SJCRH30 (cell line): Measurements from ENCODE around the gene CRAMP1. TPM values are rescaled to one million over a fixed set of nuclear protein-coding genes. Genes with fewer than 3 reads are reported as not detected.

Experiments
- DNase-seq, 2 experiments: peaks; one replicate each; pipeline ENCODE4 v3.0.0-alpha.2; 2015 to 2020
- H3K27ac ChIP-seq: fragments of 250-450 bp; sonication (Bioruptor Pico); 2 replicates; pipeline ENCODE4 v1.5.1; 2020; ENCODE audit warnings: mild to moderate bottlenecking, moderate library complexity
- H3K27me3 ChIP-seq: fragments of 250-450 bp; sonication (Bioruptor Pico); 2 replicates; pipeline ENCODE4 v1.5.1; 2020; ENCODE audit warnings: mild to moderate bottlenecking, moderate library complexity
- H3K36me3 ChIP-seq: fragments of 250-450 bp; sonication (Bioruptor Pico); 2 replicates; pipeline ENCODE4 v1.5.1; 2020; ENCODE audit warnings: mild to moderate bottlenecking, moderate library complexity
- H3K4me1 ChIP-seq: fragments of 250-450 bp; sonication (Bioruptor Pico); 2 replicates; pipeline ENCODE4 v1.5.1; 2020; ENCODE audit warnings: mild to moderate bottlenecking, moderate library complexity
- H3K4me3 ChIP-seq: fragments of 250-450 bp; sonication (Bioruptor Pico); 2 replicates; pipeline ENCODE4 v1.5.1; 2020; ENCODE audit warnings: mild to moderate bottlenecking, moderate library complexity
- H3K9me3 ChIP-seq: fragments of 250-450 bp; sonication (Bioruptor Pico); replicated peaks from 2 replicates; pipeline ENCODE4 v1.5.1; 2020; ENCODE audit warnings: mild to moderate bottlenecking, moderate library complexity
- total RNA-seq: library from RNA; depleted of rRNA; stranded (reverse); fragments of >200 nt; shearing (Covaris generic); gene quantifications from 2 replicates; pipeline ENCODE4 v1.2.3, GENCODE V29; 2014

Gene CRAMP1
- total RNA-seq, 1 experiment from 2014 or later = 12.6 TPM

GRCh38 chr16:1633310-1633709 lies 21.1 kb downstream of the CRAMP1 start:
- Histone ChIP-seq H3K36me3 (peaks cover 16% of the 10 kb centered on the region), H3K27me3 (no peaks in the 10 kb centered on the region), H3K27ac (no peak overlapping the region), H3K4me1 (no peaks in the 10 kb centered on the region), H3K9me3 (no peaks in the 10 kb centered on the region), H3K4me3 (no peak overlapping the region)
- no peak for DNase-seq

- Histone ChIP-seq H3K27ac (no peak overlapping the region), H3K36me3 (peaks cover 18% of the 10 kb centered on the region), H3K4me3 (no peak overlapping the region), H3K9me3 (no peaks in the 10 kb centered on the region), H3K27me3 (no peaks in the 10 kb centered on the region), H3K4me1 (no peaks in the 10 kb centered on the region)
- no peak for DNase-seq
These were observed 22.4 kb downstream of the CRAMP1 start for GRCh38 chr16:1634541-1634940.

- Histone ChIP-seq H3K36me3 (peaks cover 19% of the 10 kb centered on the region), H3K9me3 (no peaks in the 10 kb centered on the region), H3K27me3 (no peaks in the 10 kb centered on the region), H3K4me1 (no peaks in the 10 kb centered on the region), H3K4me3 (no peak overlapping the region), H3K27ac (no peak overlapping the region)
- no peak for DNase-seq
These were observed 22.9 kb downstream of the CRAMP1 start for GRCh38 chr16:1635070-1635469.

GRCh38 chr16:1637526-1637925 lies 25.4 kb downstream of the CRAMP1 start:
- Histone ChIP-seq H3K36me3 (peaks cover 32% of the 10 kb centered on the region), H3K27me3 (no peaks in the 10 kb centered on the region), H3K9me3 (no peaks in the 10 kb centered on the region), H3K4me3 (no peak overlapping the region), H3K4me1 (peaks cover 2% of the 10 kb centered on the region; the same call in 1 of the 2 replicates), H3K27ac (no peak overlapping the region)
- DNase-seq = no peak

GRCh38 chr16:1638757-1639156 lies 26.6 kb downstream of the CRAMP1 start:
- Histone ChIP-seq H3K9me3 (no peaks in the 10 kb centered on the region), H3K4me3 (no peak overlapping the region), H3K27me3 (no peaks in the 10 kb centered on the region), H3K27ac (no peak overlapping the region), H3K4me1 (peaks cover 2% of the 10 kb centered on the region; the same call in 1 of the 2 replicates), H3K36me3 (peaks cover 26% of the 10 kb centered on the region)
- no peak for DNase-seq

- Histone ChIP-seq H3K27me3 (no peaks in the 10 kb centered on the region), H3K4me3 (no peak overlapping the region), H3K36me3 (peaks cover 22% of the 10 kb centered on the region), H3K27ac (no peak overlapping the region), H3K4me1 (peaks cover 2% of the 10 kb centered on the region; the same call in 1 of the 2 replicates), H3K9me3 (no peaks in the 10 kb centered on the region)
- DNase-seq = no peak
These were observed 27.1 kb downstream of the CRAMP1 start for GRCh38 chr16:1639282-1639681.

GRCh38 chr16:1639860-1640259 lies 27.7 kb downstream of the CRAMP1 start:
- peaks cover 2% of the 10 kb centered on the region; the same call in 1 of the 2 replicates for H3K4me1 ChIP-seq
- no peaks in the 10 kb centered on the region for H3K9me3 ChIP-seq
- H3K36me3 ChIP-seq = peaks cover 21% of the 10 kb centered on the region
- DNase-seq = no peak
- H3K4me3 ChIP-seq = no peak overlapping the region
- no peaks in the 10 kb centered on the region for H3K27me3 ChIP-seq
- no peak overlapping the region for H3K27ac ChIP-seq

- peaks cover 2% of the 10 kb centered on the region; the same call in 1 of the 2 replicates for H3K4me1 ChIP-seq
- peaks cover 21% of the 10 kb centered on the region for H3K36me3 ChIP-seq
- H3K9me3 ChIP-seq = no peaks in the 10 kb centered on the region
- no peak overlapping the region for H3K4me3 ChIP-seq
- H3K27ac ChIP-seq = no peak overlapping the region
- no peaks in the 10 kb centered on the region for H3K27me3 ChIP-seq
- no peak for DNase-seq
These were observed 28.2 kb downstream of the CRAMP1 start for GRCh38 chr16:1640261-1640941.

GRCh38 chr16:1641261-1641660 lies 29.1 kb downstream of the CRAMP1 start:
- H3K36me3 ChIP-seq = peaks cover 21% of the 10 kb centered on the region
- peaks cover 7% of the 10 kb centered on the region; the same call in 1 of the 2 replicates for H3K4me1 ChIP-seq

GRCh38 chr16:1642148-1642547 lies 30.0 kb downstream of the CRAMP1 start:
- H3K36me3 ChIP-seq = peaks cover 21% of the 10 kb centered on the region

More at GRCh38 chr16:1641261-1641660, 29.1 kb downstream of the CRAMP1 start:
- Histone ChIP-seq H3K27ac (no peak overlapping the region), H3K9me3 (no peaks in the 10 kb centered on the region), H3K27me3 (no peaks in the 10 kb centered on the region), H3K4me3 (no peak overlapping the region)
- DNase-seq = no peak

GRCh38 chr16:1642753-1643152 lies 30.6 kb downstream of the CRAMP1 start:
- peaks cover 9% of the 10 kb centered on the region; the same call in 1 of the 2 replicates for H3K4me1 ChIP-seq
- no peak for DNase-seq
- H3K4me3 ChIP-seq = no peak overlapping the region
- no peaks in the 10 kb centered on the region for H3K27me3 ChIP-seq
- no peak overlapping the region for H3K27ac ChIP-seq
- no peaks in the 10 kb centered on the region for H3K9me3 ChIP-seq
- peaks cover 21% of the 10 kb centered on the region for H3K36me3 ChIP-seq

More at GRCh38 chr16:1642148-1642547, 30.0 kb downstream of the CRAMP1 start:
- no peak for DNase-seq
- Histone ChIP-seq H3K4me1 (peaks cover 9% of the 10 kb centered on the region; the same call in 1 of the 2 replicates), H3K9me3 (no peaks in the 10 kb centered on the region), H3K27ac (no peak overlapping the region), H3K4me3 (no peak overlapping the region), H3K27me3 (no peaks in the 10 kb centered on the region)

- no peak overlapping the region for H3K27ac ChIP-seq
- peaks cover 21% of the 10 kb centered on the region for H3K36me3 ChIP-seq
- no peak for DNase-seq
- H3K4me1 ChIP-seq = peaks cover 9% of the 10 kb centered on the region; the same call in 1 of the 2 replicates
- H3K9me3 ChIP-seq = no peaks in the 10 kb centered on the region
- no peaks in the 10 kb centered on the region for H3K27me3 ChIP-seq
- H3K4me3 ChIP-seq = no peak overlapping the region
These were observed 31.4 kb downstream of the CRAMP1 start for GRCh38 chr16:1643521-1643920.

- peaks cover 19% of the 10 kb centered on the region for H3K36me3 ChIP-seq
- peak; percentile 54 to 74 for DNase-seq
- H3K27me3 ChIP-seq = no peaks in the 10 kb centered on the region
- H3K4me1 ChIP-seq = peaks cover 6% of the 10 kb centered on the region; the same call in 1 of the 2 replicates
- no peak overlapping the region for H3K27ac ChIP-seq
- H3K9me3 ChIP-seq = no peaks in the 10 kb centered on the region
- no peak overlapping the region for H3K4me3 ChIP-seq
These were observed 33.9 kb downstream of the CRAMP1 start for GRCh38 chr16:1645914-1646525.

- H3K4me3 ChIP-seq = no peak overlapping the region
- no peaks in the 10 kb centered on the region for H3K27me3 ChIP-seq
- no peaks in the 10 kb centered on the region for H3K9me3 ChIP-seq
- peaks cover 6% of the 10 kb centered on the region; the same call in 1 of the 2 replicates for H3K4me1 ChIP-seq
- DNase-seq = no peak
- H3K27ac ChIP-seq = no peak overlapping the region
- H3K36me3 ChIP-seq = peaks cover 5% of the 10 kb centered on the region
These were observed 35.7 kb downstream of the CRAMP1 start for GRCh38 chr16:1647856-1648255.

- no peak for DNase-seq
- Histone ChIP-seq H3K36me3 (peaks cover 4% of the 10 kb centered on the region; the same call in 1 of the 2 replicates), H3K4me1 (peaks cover 6% of the 10 kb centered on the region; the same call in 1 of the 2 replicates)
These were observed 38.0 kb downstream of the CRAMP1 start for GRCh38 chr16:1650131-1650530.

More at GRCh38 chr16:1650131-1650530, 38.0 kb downstream of the CRAMP1 start:
- no peaks in the 10 kb centered on the region for H3K9me3 ChIP-seq
- no peak overlapping the region for H3K4me3 ChIP-seq
- H3K27me3 ChIP-seq = no peaks in the 10 kb centered on the region
- no peak overlapping the region for H3K27ac ChIP-seq
